ENCODE measurements around the gene SMIM28.
"Not testable (repeated sequence)": the region's sequence is repeated elsewhere in the genome, so short reads cannot be mapped to it uniquely, and the experiment has no call there.

SMIM28 gene

DNA sequence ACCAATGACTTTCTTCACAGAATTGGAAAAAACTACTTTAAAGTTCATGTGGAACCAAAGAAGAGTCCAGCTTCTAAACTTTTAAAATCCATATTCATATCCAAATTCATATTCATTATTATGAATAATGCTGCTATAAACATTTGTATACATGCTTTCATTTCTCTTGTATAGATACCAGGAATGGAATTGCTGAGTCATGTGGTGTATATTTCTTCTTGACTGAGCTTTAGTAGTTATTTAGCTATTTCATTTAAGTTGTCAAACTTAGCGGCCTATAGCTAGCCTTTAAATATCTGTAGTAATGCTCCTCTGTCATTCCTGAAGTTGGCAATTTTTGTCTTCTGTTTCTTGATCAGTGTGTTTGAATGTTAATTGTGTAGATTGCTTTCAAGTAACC lies 19.8 kb upstream of the SMIM28 start:
- TF ChIP-seq, protein P1, sequence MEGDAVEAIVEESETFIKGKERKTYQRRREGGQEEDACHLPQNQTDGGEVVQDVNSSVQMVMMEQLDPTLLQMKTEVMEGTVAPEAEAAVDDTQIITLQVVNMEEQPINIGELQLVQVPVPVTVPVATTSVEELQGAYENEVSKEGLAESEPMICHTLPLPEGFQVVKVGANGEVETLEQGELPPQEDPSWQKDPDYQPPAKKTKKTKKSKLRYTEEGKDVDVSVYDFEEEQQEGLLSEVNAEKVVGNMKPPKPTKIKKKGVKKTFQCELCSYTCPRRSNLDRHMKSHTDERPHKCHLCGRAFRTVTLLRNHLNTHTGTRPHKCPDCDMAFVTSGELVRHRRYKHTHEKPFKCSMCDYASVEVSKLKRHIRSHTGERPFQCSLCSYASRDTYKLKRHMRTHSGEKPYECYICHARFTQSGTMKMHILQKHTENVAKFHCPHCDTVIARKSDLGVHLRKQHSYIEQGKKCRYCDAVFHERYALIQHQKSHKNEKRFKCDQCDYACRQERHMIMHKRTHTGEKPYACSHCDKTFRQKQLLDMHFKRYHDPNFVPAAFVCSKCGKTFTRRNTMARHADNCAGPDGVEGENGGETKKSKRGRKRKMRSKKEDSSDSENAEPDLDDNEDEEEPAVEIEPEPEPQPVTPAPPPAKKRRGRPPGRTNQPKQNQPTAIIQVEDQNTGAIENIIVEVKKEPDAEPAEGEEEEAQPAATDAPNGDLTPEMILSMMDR (IDR thresholded peaks at IDR 0.05; ENCODE audit: low read length) = no peak
- TF ChIP-seq EZH2phosphoT487 (IDR thresholded peaks at IDR 0.05; ENCODE audit: low read length) = no peak
- no peak for TF ChIP-seq EZH2 (optimal IDR thresholded peaks at IDR 0.05; ENCODE audit: low read depth, low read length)
- no peaks in the 10 kb centered on the region for H3K27me3 ChIP-seq (replicated peaks; ENCODE audit: insufficient read depth, low read length)

DNA sequence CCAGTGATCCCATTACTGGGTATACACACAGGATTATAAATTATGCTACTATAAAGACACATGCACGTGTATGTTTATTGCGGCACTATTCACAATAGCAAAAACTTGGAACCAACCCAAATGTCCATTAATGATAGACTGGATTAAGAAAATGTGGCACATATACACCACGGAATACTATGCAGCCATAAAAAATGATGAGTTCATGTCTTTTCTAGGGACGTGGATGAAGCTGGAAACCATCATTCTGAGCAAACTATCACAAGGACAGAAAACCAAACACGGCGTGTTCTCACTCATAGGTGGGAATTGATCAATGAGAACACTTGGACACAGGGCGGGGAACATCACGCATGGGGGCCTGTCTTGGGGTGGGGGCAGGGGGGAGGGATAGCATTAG lies 9.0 kb upstream of the SMIM28 start:
- not testable (repeated sequence) for H2AFZ ChIP-seq (ENCODE audit: low read length); H4K20me1 ChIP-seq (ENCODE audit: insufficient read depth, low read length); H3K27me3 ChIP-seq (replicated peaks; ENCODE audit: insufficient read depth, low read length); H3K9ac ChIP-seq (ENCODE audit: low read length); H3K36me3 ChIP-seq (replicated peaks; ENCODE audit: insufficient read depth, low read length); H3K79me2 ChIP-seq (ENCODE audit: low read length); H3K4me3 ChIP-seq (ENCODE audit: low read length); H3K4me1 ChIP-seq (ENCODE audit: low read length); H3K9me3 ChIP-seq (replicated peaks; ENCODE audit: insufficient read depth, low read length); H3K27ac ChIP-seq (ENCODE audit: low read length); H3K9me2 ChIP-seq (replicated peaks; ENCODE audit: insufficient read depth, low read length); H3K4me2 ChIP-seq (ENCODE audit: low read depth, low read length); DNase-seq; H3F3A ChIP-seq (ENCODE audit: insufficient read depth, low read length)

More for the DNA sequence above, 19.8 kb upstream of the SMIM28 start:
- Histone ChIP-seq H3K36me3 (replicated peaks; ENCODE audit: insufficient read depth, low read length) (no peaks in the 10 kb centered on the region), H2AFZ (ENCODE audit: low read length) (no peak overlapping the region), H4K20me1 (ENCODE audit: insufficient read depth, low read length) (no peaks in the 10 kb centered on the region), H3K9me2 (replicated peaks; ENCODE audit: insufficient read depth, low read length) (no peaks in the 10 kb centered on the region), H3K4me3 (ENCODE audit: low read length) (no peak overlapping the region), H3K27ac (ENCODE audit: low read length) (no peak overlapping the region), H3K9ac (ENCODE audit: low read length) (no peak overlapping the region), H3K4me2 (ENCODE audit: low read depth, low read length) (no peak overlapping the region), H3K9me3 (replicated peaks; ENCODE audit: insufficient read depth, low read length) (no peaks in the 10 kb centered on the region), H3K79me2 (ENCODE audit: low read length) (no peaks in the 10 kb centered on the region), H3F3A (ENCODE audit: insufficient read depth, low read length) (no peaks in the 10 kb centered on the region), H3K4me1 (ENCODE audit: low read length) (no peaks in the 10 kb centered on the region)
- DNase-seq = no peak

DNA sequence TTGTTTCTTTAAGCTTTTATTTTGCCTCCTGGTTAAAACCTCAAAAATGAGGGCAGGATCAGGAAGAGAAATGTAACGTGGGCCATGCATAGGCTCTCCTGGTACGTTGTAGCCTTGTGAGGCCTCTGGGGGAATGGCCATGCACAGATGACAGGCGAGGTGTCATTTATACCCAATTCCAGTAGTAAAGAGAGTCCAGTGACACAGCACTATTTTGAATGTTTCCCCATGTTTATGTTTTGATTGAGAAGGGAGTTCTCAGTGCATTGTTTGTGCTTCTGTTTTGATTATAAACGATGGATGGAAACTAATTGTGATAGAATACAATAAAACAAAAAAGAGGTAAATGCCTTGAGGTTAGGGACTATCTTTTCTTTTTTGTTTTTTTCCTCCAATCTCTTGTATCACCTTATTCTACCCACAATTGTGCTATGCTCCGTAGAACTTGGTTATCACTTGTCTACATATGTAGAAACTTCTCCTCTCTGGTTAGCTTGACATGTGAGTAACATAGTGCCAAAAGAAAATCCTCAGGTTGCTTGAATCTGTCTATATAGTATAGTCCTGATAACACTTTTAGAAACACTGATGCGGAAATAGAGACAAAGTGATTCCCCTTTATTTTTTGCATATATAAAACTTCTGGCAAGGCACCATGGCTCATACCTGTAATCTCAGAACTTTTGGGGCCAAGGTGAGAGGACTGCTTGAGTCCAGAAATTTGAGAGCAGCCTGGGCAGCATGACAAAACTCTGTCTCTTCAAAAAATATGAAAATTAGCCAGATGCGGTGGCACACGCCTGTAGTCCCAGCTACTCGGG lies 6.9 kb upstream of the SMIM28 start:
- DNase-seq = no peak
- no peak overlapping the region for H3K4me3 ChIP-seq (ENCODE audit: low read length)
- H3F3A ChIP-seq (ENCODE audit: insufficient read depth, low read length) = no peaks in the 10 kb centered on the region
- no peak overlapping the region for H3K27ac ChIP-seq (ENCODE audit: low read length)
- H3K9me2 ChIP-seq (replicated peaks; ENCODE audit: insufficient read depth, low read length) = no peaks in the 10 kb centered on the region
- TF ChIP-seq EZH2 (optimal IDR thresholded peaks at IDR 0.05; ENCODE audit: low read depth, low read length) = no peak
- no peak for TF ChIP-seq EZH2phosphoT487 (IDR thresholded peaks at IDR 0.05; ENCODE audit: low read length)
- TF ChIP-seq, protein P1 (IDR thresholded peaks at IDR 0.05; ENCODE audit: low read length) = no peak
- H3K36me3 ChIP-seq (replicated peaks; ENCODE audit: insufficient read depth, low read length) = no peaks in the 10 kb centered on the region
- H3K4me2 ChIP-seq (ENCODE audit: low read depth, low read length) = no peak overlapping the region
- no peaks in the 10 kb centered on the region for H3K9me3 ChIP-seq (replicated peaks; ENCODE audit: insufficient read depth, low read length)
- H3K4me1 ChIP-seq (ENCODE audit: low read length) = no peaks in the 10 kb centered on the region
- H3K9ac ChIP-seq (ENCODE audit: low read length) = no peak overlapping the region
- no peaks in the 10 kb centered on the region for H3K27me3 ChIP-seq (replicated peaks; ENCODE audit: insufficient read depth, low read length)
- H3K79me2 ChIP-seq (ENCODE audit: low read length) = no peaks in the 10 kb centered on the region
- H4K20me1 ChIP-seq (ENCODE audit: insufficient read depth, low read length) = no peaks in the 10 kb centered on the region
- no peak overlapping the region for H2AFZ ChIP-seq (ENCODE audit: low read length)

DNA sequence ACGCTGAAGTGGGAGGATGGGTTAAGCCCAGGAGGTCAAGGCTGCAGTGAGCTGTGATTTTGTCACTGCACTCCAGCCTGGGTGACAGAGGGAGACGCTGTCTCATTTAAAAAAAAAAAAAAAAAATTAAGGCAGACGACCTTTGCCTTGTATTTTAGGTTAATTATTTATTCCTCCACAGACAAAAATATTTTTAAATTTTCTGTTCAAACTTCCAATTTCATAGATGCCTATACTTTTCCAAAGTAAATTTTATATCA lies 6.3 kb upstream of the SMIM28 start:
- no peaks in the 10 kb centered on the region for H3K9me2 ChIP-seq (replicated peaks; ENCODE audit: insufficient read depth, low read length)
- no peaks in the 10 kb centered on the region for H3F3A ChIP-seq (ENCODE audit: insufficient read depth, low read length)
- H3K9me3 ChIP-seq (replicated peaks; ENCODE audit: insufficient read depth, low read length) = no peaks in the 10 kb centered on the region
- no peak overlapping the region for H2AFZ ChIP-seq (ENCODE audit: low read length)
- H3K9ac ChIP-seq (ENCODE audit: low read length) = no peak overlapping the region
- no peaks in the 10 kb centered on the region for H3K36me3 ChIP-seq (replicated peaks; ENCODE audit: insufficient read depth, low read length)
- no peaks in the 10 kb centered on the region for H4K20me1 ChIP-seq (ENCODE audit: insufficient read depth, low read length)
- no peak overlapping the region for H3K27ac ChIP-seq (ENCODE audit: low read length)
- DNase-seq = no peak
- TF ChIP-seq EZH2phosphoT487 (IDR thresholded peaks at IDR 0.05; ENCODE audit: low read length) = no peak
- TF ChIP-seq, protein P1 (IDR thresholded peaks at IDR 0.05; ENCODE audit: low read length) = no peak
- no peak for TF ChIP-seq EZH2 (optimal IDR thresholded peaks at IDR 0.05; ENCODE audit: low read depth, low read length)
- no peaks in the 10 kb centered on the region for H3K27me3 ChIP-seq (replicated peaks; ENCODE audit: insufficient read depth, low read length)
- H3K4me1 ChIP-seq (ENCODE audit: low read length) = no peaks in the 10 kb centered on the region
- H3K4me3 ChIP-seq (ENCODE audit: low read length) = no peak overlapping the region
- H3K4me2 ChIP-seq (ENCODE audit: low read depth, low read length) = no peak overlapping the region
- no peaks in the 10 kb centered on the region for H3K79me2 ChIP-seq (ENCODE audit: low read length)

Data from MM.1S (cell line).